Epithelial cell of proximal tubule (primary cell): ENCODE data around the gene LRRC28. TPM values are rescaled to one million over a fixed set of nuclear protein-coding genes. Genes with fewer than 3 reads are reported as not detected.

Source experiments
- DNase-seq: peaks from one replicate; pipeline ENCODE4 v3.0.0-alpha.2; 2011; ENCODE audit warnings: low read depth
- H3K4me3 ChIP-seq: 2 replicates; pipeline ENCODE4 v1.5.1; 2011; ENCODE audit warnings: low read depth, mild to moderate bottlenecking, low read length
- total RNA-seq: library from RNA; depleted of rRNA; stranded (reverse); fragments of >200 nt; gene quantifications from 2 replicates; pipeline ENCODE4 v1.2.3, GENCODE V29; 2015
- TF ChIP-seq, protein P1 (sequence below): conservative IDR thresholded peaks from 2 replicates; pipeline ENCODE4 v1.5.1; 2012; ENCODE audit warnings: low read depth, mild to moderate bottlenecking, low read length

LRRC28 gene
- total RNA-seq, 1 donor from 2014 or later = 15.0 TPM

DNA sequence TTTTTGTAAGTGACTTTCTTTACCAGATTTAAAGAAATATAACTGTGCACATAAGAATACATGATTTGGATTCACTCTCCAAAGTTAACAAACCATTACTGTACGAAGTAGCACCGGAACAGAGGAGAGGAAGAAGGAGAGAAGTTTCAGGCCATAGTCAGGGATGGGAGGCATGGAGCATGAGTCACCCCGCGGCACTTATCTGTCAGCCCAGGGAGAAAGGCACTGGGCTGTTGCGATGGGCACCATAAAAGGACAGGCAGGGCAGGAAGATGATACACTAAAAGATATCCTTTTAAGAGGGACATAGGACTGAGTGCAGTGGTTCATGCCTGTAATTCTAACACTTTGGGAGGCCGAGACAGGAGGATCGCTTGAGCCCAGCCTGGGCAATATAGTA, 38.9 kb upstream of the LRRC28 start:
- TF ChIP-seq, protein P1, sequence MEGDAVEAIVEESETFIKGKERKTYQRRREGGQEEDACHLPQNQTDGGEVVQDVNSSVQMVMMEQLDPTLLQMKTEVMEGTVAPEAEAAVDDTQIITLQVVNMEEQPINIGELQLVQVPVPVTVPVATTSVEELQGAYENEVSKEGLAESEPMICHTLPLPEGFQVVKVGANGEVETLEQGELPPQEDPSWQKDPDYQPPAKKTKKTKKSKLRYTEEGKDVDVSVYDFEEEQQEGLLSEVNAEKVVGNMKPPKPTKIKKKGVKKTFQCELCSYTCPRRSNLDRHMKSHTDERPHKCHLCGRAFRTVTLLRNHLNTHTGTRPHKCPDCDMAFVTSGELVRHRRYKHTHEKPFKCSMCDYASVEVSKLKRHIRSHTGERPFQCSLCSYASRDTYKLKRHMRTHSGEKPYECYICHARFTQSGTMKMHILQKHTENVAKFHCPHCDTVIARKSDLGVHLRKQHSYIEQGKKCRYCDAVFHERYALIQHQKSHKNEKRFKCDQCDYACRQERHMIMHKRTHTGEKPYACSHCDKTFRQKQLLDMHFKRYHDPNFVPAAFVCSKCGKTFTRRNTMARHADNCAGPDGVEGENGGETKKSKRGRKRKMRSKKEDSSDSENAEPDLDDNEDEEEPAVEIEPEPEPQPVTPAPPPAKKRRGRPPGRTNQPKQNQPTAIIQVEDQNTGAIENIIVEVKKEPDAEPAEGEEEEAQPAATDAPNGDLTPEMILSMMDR = no peak
- no peak overlapping the region for H3K4me3 ChIP-seq
- DNase-seq = no peak

DNA sequence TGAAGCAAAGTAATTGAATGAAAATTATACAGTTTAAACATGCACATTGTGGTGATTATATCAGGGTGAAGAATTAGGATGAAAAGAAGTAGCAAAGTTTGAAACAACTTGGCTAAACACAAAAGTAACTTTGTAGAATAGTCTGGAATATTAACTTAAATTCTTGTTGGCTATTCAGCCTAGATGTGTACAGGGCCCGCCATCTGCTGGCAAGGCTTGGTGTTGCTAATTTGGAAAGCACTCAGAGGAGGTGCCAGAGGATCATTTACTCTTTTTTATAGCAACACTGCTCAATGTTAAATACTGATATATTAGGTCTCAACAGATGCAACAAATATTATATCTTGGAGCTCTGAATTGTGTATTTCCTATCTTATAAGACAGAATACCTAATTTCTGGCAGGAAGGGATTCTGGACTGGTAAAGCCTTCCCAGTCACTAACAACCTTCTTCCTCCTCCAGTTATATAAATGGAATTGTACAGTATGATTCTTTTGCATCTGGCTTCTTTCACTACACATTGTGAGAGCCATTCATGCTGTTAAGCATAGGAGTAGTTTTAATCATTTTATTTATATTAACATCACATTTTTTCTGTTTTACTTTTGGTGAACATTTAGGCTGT, 38.0 kb upstream of the LRRC28 start:
- TF ChIP-seq, protein P1 = peak; percentile 96
- H3K4me3 ChIP-seq = no peak overlapping the region
- DNase-seq = peak; percentile 19

DNA sequence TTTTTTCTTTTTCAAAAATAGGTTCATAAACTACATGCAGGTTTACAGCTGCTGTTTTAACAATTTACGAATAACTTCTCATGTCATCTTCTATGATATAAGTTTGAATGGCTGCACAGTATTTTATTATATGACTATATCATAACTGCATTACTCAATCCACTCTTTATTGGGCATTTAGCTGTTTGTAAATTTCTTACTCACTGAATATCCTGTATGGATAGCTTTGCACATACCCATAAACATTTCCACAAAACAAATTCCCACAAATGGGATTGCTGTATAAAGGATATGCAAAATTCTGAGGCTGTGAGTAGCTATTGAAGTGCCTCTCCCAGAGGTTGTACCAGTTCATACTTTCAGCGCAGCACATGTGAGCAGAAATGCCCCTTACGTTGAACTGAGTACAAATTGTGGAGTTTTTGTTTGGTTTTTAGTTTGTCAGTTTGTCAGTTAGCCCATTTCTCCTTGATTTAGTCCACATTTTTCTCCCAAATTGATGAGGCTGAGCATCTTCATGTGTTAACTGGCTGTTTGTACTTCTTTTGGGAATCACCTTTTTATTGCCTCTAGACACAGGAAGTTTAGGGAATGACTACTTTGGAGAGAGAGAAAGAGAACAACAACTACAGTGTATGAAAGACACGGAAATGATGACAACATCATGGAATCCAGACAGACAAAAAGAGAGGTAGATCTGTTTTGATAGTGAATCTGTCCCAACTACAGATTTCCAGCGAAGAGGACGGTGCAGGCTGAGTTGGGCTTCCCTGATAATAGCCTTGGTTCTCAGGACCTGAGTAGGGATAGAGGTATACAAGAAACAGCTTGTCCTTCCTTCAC, 26.7 kb upstream of the LRRC28 start:
- H3K4me3 ChIP-seq = no peak overlapping the region
- TF ChIP-seq, protein P1 = no peak
- DNase-seq = no peak

DNA sequence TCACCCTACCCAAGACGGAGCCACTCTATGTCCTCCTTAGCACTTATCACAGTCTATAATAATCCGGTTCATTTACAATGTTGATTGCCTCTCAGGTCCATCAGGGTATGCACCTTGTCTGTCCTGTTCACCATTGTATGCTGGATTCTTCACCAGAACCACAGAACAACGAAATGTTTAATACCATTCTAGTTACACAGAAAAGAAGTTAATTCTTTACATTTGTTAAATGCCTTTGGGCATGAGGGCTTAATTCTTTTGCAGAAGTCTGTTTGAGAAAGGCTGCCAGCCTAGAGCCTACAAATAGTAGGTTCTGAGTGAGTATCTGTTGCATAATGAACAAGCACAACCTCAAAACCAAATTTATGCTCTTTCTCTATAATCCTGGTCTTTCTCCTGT, 24.5 kb upstream of the LRRC28 start:
- TF ChIP-seq, protein P1 = no peak
- DNase-seq = no peak
- H3K4me3 ChIP-seq = no peak overlapping the region

DNA sequence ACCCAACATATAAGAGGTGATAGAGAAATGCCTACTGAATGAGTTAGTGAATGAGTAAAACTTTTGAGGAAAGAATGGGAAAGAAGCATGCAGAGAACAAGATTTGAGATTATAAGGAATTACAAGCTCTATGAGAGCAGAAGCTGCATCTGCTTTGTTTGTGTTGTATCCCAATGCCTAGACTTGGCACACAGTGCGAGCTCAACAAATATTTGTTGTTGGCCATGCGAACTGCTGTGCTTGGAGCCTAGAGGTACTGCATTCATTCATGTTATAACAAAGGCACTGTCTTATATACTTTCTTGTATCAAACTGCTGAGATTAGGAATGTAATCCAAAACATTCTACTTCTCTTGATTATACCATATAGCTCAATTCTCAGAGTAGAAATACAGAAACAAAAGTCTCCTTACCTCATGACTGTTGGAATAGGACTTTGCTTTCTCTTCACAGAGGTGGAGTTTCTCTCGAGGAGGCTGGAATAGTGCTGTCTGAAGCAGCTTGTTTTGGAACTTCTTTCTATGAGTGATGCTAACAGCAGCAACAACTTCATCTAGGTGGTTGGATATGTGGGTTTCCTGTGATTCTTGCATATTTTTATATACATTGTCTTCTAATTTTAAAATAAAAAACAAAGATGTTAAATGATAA, 23.0 kb upstream of the LRRC28 start:
- H3K4me3 ChIP-seq = no peak overlapping the region
- TF ChIP-seq, protein P1 = no peak
- no peak for DNase-seq

DNA sequence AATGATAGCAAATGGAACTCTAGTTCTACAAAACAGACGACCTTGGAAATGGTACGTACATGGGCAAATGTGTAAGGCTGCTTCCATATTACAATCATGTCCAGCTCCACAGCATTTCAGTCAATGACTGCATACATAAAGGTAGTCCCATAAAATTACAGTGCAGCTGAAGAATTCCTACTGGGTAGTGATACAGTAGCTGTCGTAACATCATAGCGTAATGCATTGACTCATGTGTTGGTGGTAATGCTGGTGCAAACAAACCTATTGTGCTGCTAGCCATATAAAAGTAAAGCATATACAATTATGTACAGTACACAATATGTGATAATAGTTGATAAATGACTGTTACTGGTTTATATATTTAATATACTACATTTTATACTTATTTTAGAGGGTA, 20.4 kb upstream of the LRRC28 start:
- no peak overlapping the region for H3K4me3 ChIP-seq
- DNase-seq = no peak
- TF ChIP-seq, protein P1 = no peak
